BLaER1 treated with 17β-estradiol and CSF1 and Interleukin-3, amounts not matched to agents 10 nM and 100 nM (cell line): ENCODE data around the gene SMC6.

Experiments
- H3K27ac ChIP-seq, 11 experiments: shearing (Covaris generic); formaldehyde crosslinking; 2 replicates each; pipeline ENCODE4 v1.8.1; 2022
- H3K27me3 ChIP-seq, 11 experiments: shearing (Covaris generic); formaldehyde crosslinking; 2 replicates each; pipeline ENCODE4 v1.8.1; 2022
- H3K36me3 ChIP-seq, 11 experiments: shearing (Covaris generic); formaldehyde crosslinking; 2 replicates each; pipeline ENCODE4 v1.8.1; 2022
- H3K4me1 ChIP-seq, 10 experiments: shearing (Covaris generic); formaldehyde crosslinking; 2 replicates each; pipeline ENCODE4 v1.8.1; 2022
- H3K4me2 ChIP-seq, 11 experiments: shearing (Covaris generic); formaldehyde crosslinking; 2 replicates each; pipeline ENCODE4 v1.8.1; 2022
- H3K4me3 ChIP-seq, 10 experiments: shearing (Covaris generic); formaldehyde crosslinking; 2 replicates each; pipeline ENCODE4 v1.8.1; 2022
- H3K9ac ChIP-seq, 11 experiments: shearing (Covaris generic); formaldehyde crosslinking; 2 replicates each; pipeline ENCODE4 v1.8.1; 2022
- H3K9me3 ChIP-seq, 11 experiments: shearing (Covaris generic); formaldehyde crosslinking; replicated peaks in 1 of 11; 2 replicates each; pipeline ENCODE4 v1.8.1; 2022
- H4K20me1 ChIP-seq, 11 experiments: shearing (Covaris generic); formaldehyde crosslinking; 2 replicates each; pipeline ENCODE4 v1.8.1; 2022
- Cebpa-rat ChIP-seq, 11 experiments: shearing (Covaris generic); IDR thresholded peaks; 2 replicates each; pipeline ENCODE4 v1.8.1; 2022

The SMC6 gene

DNA sequence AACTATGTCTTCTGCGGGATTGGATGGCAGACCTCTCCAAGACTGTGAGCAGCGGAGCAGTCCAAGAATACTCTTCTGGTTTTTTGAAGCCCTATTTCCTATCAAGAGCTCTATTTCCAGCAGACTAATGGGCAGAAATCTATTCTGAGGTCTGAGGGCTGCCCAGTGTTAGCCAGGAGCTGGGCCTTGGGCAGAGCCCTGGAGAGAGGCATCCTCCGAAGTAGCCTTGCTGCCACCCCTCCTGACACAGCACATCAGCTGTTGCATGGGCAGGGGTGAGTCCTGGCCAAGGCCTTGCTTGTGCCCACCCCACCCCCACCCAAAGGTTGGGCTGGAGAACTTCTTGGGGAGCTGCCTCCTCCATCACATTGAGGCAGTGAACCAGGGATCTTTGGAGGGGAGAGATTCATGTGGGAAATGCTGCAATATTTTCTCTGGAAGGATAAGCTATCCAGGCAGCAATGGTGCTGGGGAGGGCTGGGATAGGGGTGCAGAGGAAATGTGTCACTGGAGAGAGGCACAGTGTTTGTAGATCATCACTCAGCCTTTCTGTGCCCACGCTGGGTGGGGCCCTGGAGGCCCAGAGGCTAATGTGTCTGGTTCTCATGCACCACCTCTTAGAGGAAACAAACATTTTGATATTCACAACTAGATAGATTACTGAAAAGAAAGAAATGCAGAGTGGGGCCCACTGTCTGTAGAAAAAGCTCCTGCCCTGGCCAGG lies 108.5 kb downstream of the SMC6 start:
- Histone ChIP-seq H3K4me1 (peaks cover 4 to 83% (median 23%) of the 10 kb centered on the region in 10 experiments; a peak in 14 of 20 replicates), H3K27ac (peak overlapping the region in 3 of 11 experiments; percentile 51 to 68 (median 56); a peak in 6 of 22 replicates), H3K9ac (peak overlapping the region in 1 of 11 experiments; percentile 46; a peak in 3 of 22 replicates), H3K4me3 (no peak overlapping the region), H3K36me3 (peaks cover 0 to 5% (median 0%) of the 10 kb centered on the region in 11 experiments; a peak in 1 of 22 replicates), H3K4me2 (peak overlapping the region in 4 of 11 experiments; percentile 6 to 86 (median 74); a peak in 6 of 22 replicates), H4K20me1 (peaks cover 0 to 10% (median 0%) of the 10 kb centered on the region in 11 experiments; a peak in 3 of 22 replicates), H3K9me3 (no peaks in the 10 kb centered on the region), H3K27me3 (no peaks in the 10 kb centered on the region)
- no peak for TF ChIP-seq Cebpa-rat (IDR thresholded peaks at IDR 0.05)

DNA sequence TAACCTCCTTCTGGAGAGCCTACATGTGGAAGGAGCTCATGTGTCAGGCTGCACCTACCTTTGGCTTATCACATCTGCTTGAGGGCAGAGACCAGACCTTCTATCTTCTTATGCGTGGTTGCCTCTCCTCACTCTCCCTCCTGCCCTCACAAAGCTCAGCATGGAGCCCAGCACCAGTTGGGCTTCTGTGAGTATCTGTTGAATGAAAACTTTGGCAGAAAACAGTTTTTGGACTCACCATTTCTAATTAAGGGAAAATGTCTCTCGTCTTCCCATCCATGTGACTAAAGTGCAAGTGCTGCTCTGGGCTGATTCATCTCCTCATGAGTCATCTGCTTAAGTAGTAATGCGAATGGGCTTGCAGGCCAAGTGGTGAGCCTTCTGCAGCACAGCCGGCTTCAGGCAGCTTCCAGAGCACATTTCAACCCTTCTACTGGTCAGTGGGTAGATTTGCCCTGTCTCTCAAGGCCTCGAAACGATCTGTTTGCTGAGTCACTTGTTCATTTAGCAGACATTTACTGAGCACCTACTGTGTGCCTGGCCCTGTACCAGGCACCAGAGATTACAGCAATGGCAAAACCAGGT lies 110.5 kb downstream of the SMC6 start:
- no peak for TF ChIP-seq Cebpa-rat (IDR thresholded peaks at IDR 0.05)
- H4K20me1 ChIP-seq, result no peaks in the 10 kb centered on the region
- peak overlapping the region in 2 of 11 experiments; percentile 10 to 36; a peak in 3 of 22 replicates for H3K9ac ChIP-seq
- no peaks in the 10 kb centered on the region for H3K9me3 ChIP-seq
- H3K4me3 ChIP-seq, result no peak overlapping the region
- H3K27ac ChIP-seq, result peak overlapping the region in 5 of 11 experiments; percentile 34 to 68 (median 48); a peak in 8 of 22 replicates
- no peaks in the 10 kb centered on the region for H3K36me3 ChIP-seq
- H3K4me1 ChIP-seq, result peaks cover 0 to 62% (median 8%) of the 10 kb centered on the region in 10 experiments; a peak in 11 of 20 replicates
- H3K4me2 ChIP-seq, result peak overlapping the region in 5 of 11 experiments; percentile 13 to 86 (median 67); a peak in 8 of 22 replicates
- no peaks in the 10 kb centered on the region for H3K27me3 ChIP-seq

DNA sequence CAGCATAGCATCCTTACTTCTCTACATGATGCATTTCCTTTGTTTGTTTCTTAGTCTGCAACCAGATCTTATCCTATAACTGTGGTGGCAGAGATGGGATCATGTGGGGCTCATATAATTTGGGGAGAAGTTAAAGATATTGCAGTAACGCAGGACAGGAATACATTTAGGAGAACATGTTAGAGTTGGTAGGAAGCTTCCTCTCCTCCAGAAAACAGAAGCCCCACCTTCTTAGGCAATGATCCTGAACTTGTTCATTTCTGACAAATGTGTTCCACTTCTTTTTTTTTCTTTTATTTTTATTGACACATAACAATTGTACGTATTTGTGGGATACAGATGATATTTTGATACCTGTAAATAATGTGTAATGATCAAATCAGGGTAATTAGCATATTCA lies 113.2 kb downstream of the SMC6 start:
- H3K4me3 ChIP-seq, result no peak overlapping the region
- H3K27me3 ChIP-seq, result no peaks in the 10 kb centered on the region
- no peak overlapping the region for H3K9ac ChIP-seq
- no peak for TF ChIP-seq Cebpa-rat (IDR thresholded peaks at IDR 0.05)
- H4K20me1 ChIP-seq, result no peaks in the 10 kb centered on the region
- no peaks in the 10 kb centered on the region for H3K36me3 ChIP-seq
- H3K4me1 ChIP-seq, result peaks cover 0 to 35% (median 5%) of the 10 kb centered on the region in 10 experiments; a peak in 9 of 20 replicates
- H3K9me3 ChIP-seq, result no peaks in the 10 kb centered on the region
- H3K4me2 ChIP-seq, result no peak overlapping the region
- no peak overlapping the region for H3K27ac ChIP-seq

DNA sequence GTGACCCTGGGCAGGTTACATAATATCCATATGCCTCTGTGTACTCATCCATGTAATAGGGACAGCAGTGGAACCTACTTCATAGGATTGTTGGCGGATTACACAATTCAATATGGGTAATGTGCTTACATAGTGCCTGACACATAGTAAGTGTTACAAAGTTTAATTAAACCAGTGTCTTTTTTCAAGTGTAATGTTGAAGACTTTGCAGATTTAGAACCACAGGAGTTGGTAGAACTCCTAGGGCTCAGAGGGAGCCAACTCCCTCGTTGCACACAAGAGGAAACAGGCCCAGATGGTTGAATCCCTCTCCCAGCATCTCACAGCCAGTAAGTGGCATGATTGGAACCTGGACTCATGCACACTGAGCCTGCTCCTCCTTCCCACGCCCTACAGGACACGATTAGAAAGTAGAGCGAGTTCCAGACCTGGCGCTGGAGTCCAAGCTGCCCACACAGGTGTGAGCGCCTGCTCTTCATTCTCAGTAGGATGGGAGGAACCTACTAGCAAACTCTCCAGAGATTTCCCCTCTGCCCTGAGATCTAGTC lies 115.3 kb downstream of the SMC6 start:
- Histone ChIP-seq H3K36me3 (no peaks in the 10 kb centered on the region), H3K4me3 (no peak overlapping the region), H3K9me3 (no peaks in the 10 kb centered on the region), H3K9ac (no peak overlapping the region), H3K4me1 (peaks cover 0 to 14% (median 4%) of the 10 kb centered on the region in 10 experiments; a peak in 9 of 20 replicates), H3K27ac (no peak overlapping the region), H4K20me1 (no peaks in the 10 kb centered on the region), H3K27me3 (no peaks in the 10 kb centered on the region), H3K4me2 (no peak overlapping the region)
- no peak for TF ChIP-seq Cebpa-rat (IDR thresholded peaks at IDR 0.05)

DNA sequence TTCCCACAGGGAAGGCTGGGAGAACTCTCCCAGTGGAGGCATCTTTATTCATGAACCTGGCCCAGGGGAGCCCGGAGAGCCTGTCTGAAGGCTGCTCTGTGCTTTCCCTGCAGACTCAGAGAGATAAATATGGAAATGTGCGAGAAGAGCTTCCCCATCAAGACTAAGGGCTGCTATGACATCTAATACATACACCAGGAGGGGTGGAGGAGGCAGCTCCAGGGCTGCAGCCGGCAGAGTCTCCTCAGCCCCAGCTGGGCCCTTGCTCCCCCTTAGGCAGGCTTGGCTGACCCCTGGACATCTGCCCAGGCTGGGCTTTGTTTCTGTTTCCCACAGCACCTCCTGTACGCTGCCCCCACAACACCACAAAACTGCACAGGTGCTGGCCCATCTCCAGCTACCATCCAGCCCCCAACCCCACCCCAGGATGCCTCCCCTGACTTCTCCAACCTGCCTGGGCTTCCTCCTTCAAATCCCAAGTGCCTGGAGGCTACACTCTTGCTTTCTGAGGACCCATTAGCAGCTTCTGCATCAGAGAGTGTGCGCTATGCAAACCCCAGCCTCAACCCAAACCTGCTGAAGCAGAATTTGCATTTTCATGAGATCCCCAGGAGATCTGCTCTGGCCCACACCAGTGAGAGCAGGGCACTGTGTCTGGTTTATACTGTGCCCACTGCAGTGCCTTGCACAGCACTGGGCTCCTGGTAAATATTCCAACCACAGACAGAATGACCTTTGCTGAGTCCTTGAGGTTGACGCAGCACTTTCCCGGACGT lies 116.3 kb downstream of the SMC6 start:
- TF ChIP-seq Cebpa-rat (IDR thresholded peaks at IDR 0.05), result no peak
- Histone ChIP-seq H3K9me3 (no peaks in the 10 kb centered on the region), H3K27me3 (no peaks in the 10 kb centered on the region), H3K4me3 (no peak overlapping the region), H3K36me3 (no peaks in the 10 kb centered on the region), H3K4me2 (no peak overlapping the region), H3K4me1 (peaks cover 0 to 4% (median under 1%) of the 10 kb centered on the region in 10 experiments; a peak in 7 of 20 replicates), H3K9ac (no peak overlapping the region), H3K27ac (no peak overlapping the region), H4K20me1 (no peaks in the 10 kb centered on the region)

DNA sequence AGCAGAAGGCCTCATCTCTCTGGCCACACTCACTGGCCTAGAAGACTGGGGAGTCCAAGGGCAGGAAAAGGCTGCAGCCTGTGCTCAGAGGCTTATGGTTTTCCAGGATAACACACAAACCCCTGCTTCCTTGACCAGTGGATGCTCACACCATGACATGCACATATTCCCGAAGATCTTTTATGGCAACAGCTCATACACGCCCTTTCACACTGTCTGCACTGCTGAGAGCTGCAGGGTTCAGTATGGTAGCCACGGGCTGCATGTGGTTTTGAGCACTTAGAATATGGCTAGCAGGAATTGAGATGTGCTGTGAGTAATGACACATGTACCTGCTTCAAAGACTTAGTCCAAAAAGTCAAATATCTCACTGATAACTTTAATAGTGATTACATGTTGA lies 117.4 kb downstream of the SMC6 start:
- Histone ChIP-seq H3K9me3 (peaks cover 0 to under 1% (median 0%) of the 10 kb centered on the region in 11 experiments; a peak in 1 of 22 replicates), H3K36me3 (no peaks in the 10 kb centered on the region), H3K4me1 (no peaks in the 10 kb centered on the region; a peak in 1 of 20 replicates), H3K27ac (no peak overlapping the region), H3K9ac (no peak overlapping the region), H3K27me3 (no peaks in the 10 kb centered on the region), H3K4me2 (no peak overlapping the region), H4K20me1 (no peaks in the 10 kb centered on the region), H3K4me3 (no peak overlapping the region)
- no peak for TF ChIP-seq Cebpa-rat (IDR thresholded peaks at IDR 0.05)

DNA sequence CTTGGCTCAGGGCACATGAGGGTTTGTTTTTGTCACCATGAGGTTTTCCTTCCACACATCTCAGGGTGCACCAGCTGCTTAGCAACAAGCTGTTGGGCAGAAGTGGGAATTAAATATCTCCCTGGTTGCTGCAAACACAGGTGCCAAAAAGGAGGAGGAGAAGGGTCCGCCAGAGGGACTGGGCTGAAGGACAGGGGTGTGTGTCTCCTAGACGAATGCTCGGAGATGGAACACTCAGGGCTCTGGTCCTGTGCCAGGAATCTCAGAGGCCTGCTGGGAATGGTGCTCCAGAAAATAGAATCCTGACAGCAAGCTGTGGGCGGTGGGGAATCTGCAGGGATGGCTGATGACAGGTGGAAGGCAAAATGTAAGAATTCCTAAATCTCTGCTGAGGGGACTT lies 118.6 kb downstream of the SMC6 start:
- Histone ChIP-seq H3K27ac (no peak overlapping the region), H3K4me3 (no peak overlapping the region), H3K36me3 (no peaks in the 10 kb centered on the region), H3K9ac (no peak overlapping the region), H3K4me1 (no peaks in the 10 kb centered on the region), H3K9me3 (peaks cover 4 to 13% (median 9%) of the 10 kb centered on the region in 11 experiments), H3K27me3 (no peaks in the 10 kb centered on the region), H3K4me2 (no peak overlapping the region), H4K20me1 (no peaks in the 10 kb centered on the region)
- TF ChIP-seq Cebpa-rat (IDR thresholded peaks at IDR 0.05), result no peak

DNA sequence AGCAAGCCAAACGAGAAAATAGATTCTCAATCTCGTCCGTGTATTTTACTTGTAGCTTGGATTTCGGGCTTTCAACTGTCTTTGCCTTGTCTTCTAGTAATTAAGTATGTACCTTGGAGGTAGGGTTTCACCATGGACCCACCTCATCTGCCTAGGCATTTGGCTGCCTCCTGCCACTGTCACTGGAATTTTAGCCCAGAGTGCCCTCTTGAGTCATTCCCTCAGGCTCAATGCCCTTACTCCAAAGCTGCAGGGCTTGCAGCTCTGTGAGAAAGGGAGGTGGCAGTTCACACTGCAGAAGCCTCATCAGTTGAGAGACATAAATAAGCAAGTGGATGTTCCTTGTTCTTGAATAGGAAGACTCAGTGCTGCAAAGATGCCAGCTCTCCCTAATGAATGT lies 123.5 kb downstream of the SMC6 start:
- Histone ChIP-seq H3K4me3 (no peak overlapping the region), H3K36me3 (no peaks in the 10 kb centered on the region), H3K27ac (no peak overlapping the region), H3K9me3 (peaks cover 17 to 25% (median 20%) of the 10 kb centered on the region in 11 experiments), H3K4me2 (no peak overlapping the region), H4K20me1 (no peaks in the 10 kb centered on the region), H3K27me3 (no peaks in the 10 kb centered on the region), H3K9ac (no peak overlapping the region), H3K4me1 (peaks cover 4 to 11% (median 9%) of the 10 kb centered on the region in 10 experiments; a peak in 16 of 20 replicates)
- TF ChIP-seq Cebpa-rat (IDR thresholded peaks at IDR 0.05), result no peak
